DOHH2 (cell line): ENCODE data around the gene CBARP.

Source experiments
- H3F3A ChIP-seq: fragments of 200-600 bp; sonication (generic), shearing (Covaris generic); 2 replicates; pipeline ENCODE4 v1.6.0; 2016; ENCODE audit warnings: antibody characterized with exemption, mild to moderate bottlenecking; ENCODE audit not compliant: control insufficient read depth, insufficient read depth
- H3K27ac ChIP-seq: fragments of 200-600 bp; sonication (generic); 2 replicates; pipeline ENCODE4 v1.5.1; 2014; ENCODE audit warnings: low read depth, mild to moderate bottlenecking, low read length, moderate library complexity
- H3K27me3 ChIP-seq: fragments of 200-600 bp; sonication (generic); 2 replicates; pipeline ENCODE4 v1.6.1; 2014; ENCODE audit warnings: mild to moderate bottlenecking, low read length, mixed read lengths; ENCODE audit not compliant: control insufficient read depth
- H3K36me3 ChIP-seq: fragments of 200-600 bp; sonication (generic); 2 replicates; pipeline ENCODE4 v1.6.1; 2014; ENCODE audit warnings: mild to moderate bottlenecking, low read length, moderate library complexity, mixed read lengths; ENCODE audit not compliant: control insufficient read depth
- H3K4me1 ChIP-seq: fragments of 200-600 bp; sonication (generic); 2 replicates; pipeline ENCODE4 v1.6.1; 2014; ENCODE audit warnings: mild to moderate bottlenecking, low read length, mixed read lengths; ENCODE audit not compliant: control insufficient read depth
- H3K4me2 ChIP-seq: fragments of 200-600 bp; sonication (generic); 2 replicates; pipeline ENCODE4 v1.6.0; 2014; ENCODE audit warnings: mild to moderate bottlenecking, low read length, moderate library complexity
- H3K4me3 ChIP-seq: fragments of 200-600 bp; sonication (generic); 2 replicates; pipeline ENCODE4 v1.5.1; 2014; ENCODE audit warnings: mild to moderate bottlenecking, low read length, mixed read lengths
- H3K79me2 ChIP-seq: fragments of 200-600 bp; sonication (generic); 2 replicates; pipeline ENCODE4 v1.6.1; 2014; ENCODE audit warnings: mild to moderate bottlenecking, low read length, mixed read lengths; ENCODE audit not compliant: control insufficient read depth
- H3K9me2 ChIP-seq: fragments of 200-600 bp; sonication (generic); replicated peaks from 2 replicates; pipeline ENCODE4 v1.6.1; 2014; ENCODE audit warnings: mild to moderate bottlenecking, low read length, mixed read lengths; ENCODE audit not compliant: control insufficient read depth
- H3K9me3 ChIP-seq: fragments of 200-600 bp; sonication (generic); 2 replicates; pipeline ENCODE4 v1.6.1; 2014; ENCODE audit warnings: antibody characterized with exemption, low read length, mixed read lengths; ENCODE audit not compliant: control insufficient read depth, insufficient read depth
- H4K20me1 ChIP-seq: fragments of 200-600 bp; sonication (generic); 2 replicates; pipeline ENCODE4 v1.6.0; 2014; ENCODE audit warnings: low read depth, mild to moderate bottlenecking, antibody characterized with exemption, low read length, moderate library complexity; ENCODE audit not compliant: control insufficient read depth, insufficient read depth
- EZH2phosphoT487 ChIP-seq: fragments of 200-600 bp; sonication (generic); IDR thresholded peaks from 2 replicates; pipeline ENCODE4 v1.6.1; 2017; ENCODE audit warnings: borderline replicate concordance, mild to moderate bottlenecking, antibody characterized with exemption, low read length, moderate library complexity, mixed read lengths
- TF ChIP-seq, protein P1 (sequence below): fragments of 200-600 bp; sonication (generic); IDR thresholded peaks from one replicate; pipeline ENCODE4 v1.5.1; 2014; ENCODE audit warnings: antibody characterized with exemption, mild to moderate bottlenecking, low read depth, low read length; ENCODE audit not compliant: poor library complexity, severe bottlenecking

The CBARP gene

DNA sequence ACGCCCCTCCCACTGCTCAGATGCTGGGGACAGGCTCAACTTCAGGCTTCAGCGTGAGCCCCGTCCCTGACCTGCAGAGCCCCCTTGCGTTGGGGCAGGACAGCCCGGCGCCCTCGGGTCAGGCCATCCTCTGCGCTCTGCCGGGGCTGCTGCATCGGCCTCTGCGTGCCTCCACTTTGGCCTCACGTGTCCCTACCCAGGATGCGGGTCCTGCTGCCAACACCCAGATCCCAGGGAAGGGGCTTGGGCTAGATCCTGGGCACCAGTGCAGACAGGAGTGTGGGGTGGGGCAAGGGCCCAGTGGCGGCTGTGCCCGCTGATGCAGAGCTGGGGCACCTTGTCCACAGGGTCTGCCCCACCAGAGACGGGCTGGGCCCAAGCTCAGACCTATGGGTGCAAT is 13.0 kb downstream of the CBARP start:
- Histone ChIP-seq H3K79me2 (peaks cover 11% of the 10 kb centered on the region), H3K9me2 (no peaks in the 10 kb centered on the region), H3K9me3 (no peaks in the 10 kb centered on the region), H3K4me3 (no peak overlapping the region), H3K36me3 (peaks cover 64% of the 10 kb centered on the region), H3K4me2 (no peak overlapping the region), H4K20me1 (no peaks in the 10 kb centered on the region), H3K4me1 (no peaks in the 10 kb centered on the region), H3K27ac (no peak overlapping the region), H3F3A (no peaks in the 10 kb centered on the region), H3K27me3 (no peaks in the 10 kb centered on the region)
- no peak for TF ChIP-seq EZH2phosphoT487
- TF ChIP-seq, protein P1, sequence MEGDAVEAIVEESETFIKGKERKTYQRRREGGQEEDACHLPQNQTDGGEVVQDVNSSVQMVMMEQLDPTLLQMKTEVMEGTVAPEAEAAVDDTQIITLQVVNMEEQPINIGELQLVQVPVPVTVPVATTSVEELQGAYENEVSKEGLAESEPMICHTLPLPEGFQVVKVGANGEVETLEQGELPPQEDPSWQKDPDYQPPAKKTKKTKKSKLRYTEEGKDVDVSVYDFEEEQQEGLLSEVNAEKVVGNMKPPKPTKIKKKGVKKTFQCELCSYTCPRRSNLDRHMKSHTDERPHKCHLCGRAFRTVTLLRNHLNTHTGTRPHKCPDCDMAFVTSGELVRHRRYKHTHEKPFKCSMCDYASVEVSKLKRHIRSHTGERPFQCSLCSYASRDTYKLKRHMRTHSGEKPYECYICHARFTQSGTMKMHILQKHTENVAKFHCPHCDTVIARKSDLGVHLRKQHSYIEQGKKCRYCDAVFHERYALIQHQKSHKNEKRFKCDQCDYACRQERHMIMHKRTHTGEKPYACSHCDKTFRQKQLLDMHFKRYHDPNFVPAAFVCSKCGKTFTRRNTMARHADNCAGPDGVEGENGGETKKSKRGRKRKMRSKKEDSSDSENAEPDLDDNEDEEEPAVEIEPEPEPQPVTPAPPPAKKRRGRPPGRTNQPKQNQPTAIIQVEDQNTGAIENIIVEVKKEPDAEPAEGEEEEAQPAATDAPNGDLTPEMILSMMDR = no peak

- Histone ChIP-seq H3K79me2 (peaks cover 12% of the 10 kb centered on the region), H3K36me3 (peaks cover 65% of the 10 kb centered on the region), H3K4me1 (no peaks in the 10 kb centered on the region), H3K27ac (no peak overlapping the region), H3F3A (no peaks in the 10 kb centered on the region), H4K20me1 (no peaks in the 10 kb centered on the region), H3K4me2 (no peak overlapping the region), H3K4me3 (no peak overlapping the region), H3K27me3 (no peaks in the 10 kb centered on the region), H3K9me2 (no peaks in the 10 kb centered on the region), H3K9me3 (no peaks in the 10 kb centered on the region)
- TF ChIP-seq EZH2phosphoT487 = no peak
- TF ChIP-seq, protein P1 = no peak
These were observed 13.6 kb downstream of the CBARP start for GRCh38 chr19:1224047-1224825.

DNA sequence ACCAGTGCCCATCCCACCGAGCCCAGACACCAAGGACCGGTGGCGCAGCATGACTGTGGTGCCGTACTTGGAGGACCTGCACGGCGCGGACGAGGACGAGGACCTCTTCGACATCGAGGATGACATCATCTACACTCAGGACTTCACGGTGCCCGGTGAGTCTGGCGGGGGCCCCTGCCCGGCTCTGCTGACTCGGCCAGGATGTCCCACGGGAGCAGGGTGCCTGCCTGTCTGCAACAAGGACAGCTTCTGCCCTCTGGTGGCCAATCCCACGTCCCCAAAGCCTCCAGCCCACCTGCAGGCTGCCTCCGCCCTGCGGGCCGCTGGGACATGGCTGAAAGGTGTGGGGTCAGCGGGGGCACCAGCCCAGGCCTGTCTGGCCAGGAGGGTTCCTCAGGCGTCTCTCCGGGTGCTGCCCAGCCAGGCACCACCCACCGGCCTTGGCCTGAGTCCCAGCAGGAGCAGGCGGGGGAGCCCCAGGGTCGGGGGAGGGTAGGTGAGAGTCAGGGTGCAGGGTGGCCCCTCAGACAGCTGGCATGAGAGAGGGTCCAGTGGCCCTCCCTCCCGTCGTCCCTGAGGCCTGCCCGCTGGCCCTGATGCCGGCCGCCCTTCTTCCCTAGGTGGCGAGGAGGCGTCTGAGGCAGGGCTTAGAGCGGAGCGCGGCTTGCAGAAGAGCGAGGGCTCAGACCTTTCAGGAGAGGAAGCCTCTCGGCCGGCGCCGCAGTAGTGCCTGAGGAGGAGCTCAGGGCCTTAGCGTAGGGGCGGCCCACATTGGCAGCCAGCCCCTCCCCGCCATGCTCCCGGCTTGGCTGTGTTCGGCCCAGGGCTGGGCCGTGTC is 14.6 kb downstream of the CBARP start:
- H3K27ac ChIP-seq = no peak overlapping the region
- TF ChIP-seq, protein P1 = peak; percentile 62
- TF ChIP-seq EZH2phosphoT487 = no peak
- H3K4me3 ChIP-seq = no peak overlapping the region
- H3K9me3 ChIP-seq = no peaks in the 10 kb centered on the region
- peaks cover 65% of the 10 kb centered on the region for H3K36me3 ChIP-seq
- no peaks in the 10 kb centered on the region for H3K27me3 ChIP-seq
- no peaks in the 10 kb centered on the region for H3K4me1 ChIP-seq
- H3K79me2 ChIP-seq = peaks cover 22% of the 10 kb centered on the region
- no peak overlapping the region for H3K4me2 ChIP-seq
- peaks cover 3% of the 10 kb centered on the region; the same call in 1 of the 2 replicates for H4K20me1 ChIP-seq
- no peaks in the 10 kb centered on the region for H3K9me2 ChIP-seq
- no peaks in the 10 kb centered on the region for H3F3A ChIP-seq
